ENCODE results near the gene KCNC1.
A peak's percentile ranks its signal among the peaks of the same experiment; 100 is the strongest.

The KCNC1 gene

GRCh38 chr11:17734418-17734911 lies at the start of gene KCNC1:
Gene KCNC1 (plus strand): TSS chr11:17734781. CDS start chr11:17736003, 1,222 bp downstream.
- DNase-seq, result peak; percentile 71

GRCh38 chr11:17686231-17686980 lies 48.2 kb upstream of the KCNC1 start:
- no peak for DNase-seq

- DNase-seq, result no peak
Measured at GRCh38 chr11:17687946-17688670, 46.5 kb upstream of the KCNC1 start.

- DNase-seq, result no peak
Measured at GRCh38 chr11:17691550-17691949, 43.0 kb upstream of the KCNC1 start.

GRCh38 chr11:17691976-17692375 lies 42.6 kb upstream of the KCNC1 start:
- no peak for DNase-seq

- no peak for DNase-seq
Measured at GRCh38 chr11:17692931-17693330, 41.6 kb upstream of the KCNC1 start.

- DNase-seq, result no peak
Measured at GRCh38 chr11:17693531-17693930, 41.0 kb upstream of the KCNC1 start.

GRCh38 chr11:17694494-17695110 lies 40.0 kb upstream of the KCNC1 start:
- no peak for DNase-seq

- no peak for DNase-seq
Measured at GRCh38 chr11:17695454-17696441, 38.8 kb upstream of the KCNC1 start.

GRCh38 chr11:17696741-17697140 lies 37.8 kb upstream of the KCNC1 start:
- DNase-seq, result no peak

GRCh38 chr11:17697175-17697949 lies 37.2 kb upstream of the KCNC1 start:
- DNase-seq, result no peak

GRCh38 chr11:17699147-17700114 lies 35.1 kb upstream of the KCNC1 start:
- DNase-seq, result no peak

- no peak for DNase-seq
Measured at GRCh38 chr11:17700991-17701390, 33.6 kb upstream of the KCNC1 start.

GRCh38 chr11:17702876-17703275 lies 31.7 kb upstream of the KCNC1 start:
- no peak for DNase-seq

GRCh38 chr11:17703951-17704350 lies 30.6 kb upstream of the KCNC1 start:
- no peak for DNase-seq

- no peak for DNase-seq
Measured at GRCh38 chr11:17707830-17708229, 26.8 kb upstream of the KCNC1 start.

GRCh38 chr11:17711836-17712235 lies 22.7 kb upstream of the KCNC1 start:
- no peak for DNase-seq

GRCh38 chr11:17713851-17714250 lies 20.7 kb upstream of the KCNC1 start:
- DNase-seq, result no peak

- DNase-seq, result no peak
Measured at GRCh38 chr11:17714356-17714854, 20.2 kb upstream of the KCNC1 start.

- DNase-seq, result no peak
Measured at GRCh38 chr11:17714870-17715269, 19.7 kb upstream of the KCNC1 start.

Measured in NCI-H2227 treated with DMSO at 0.1 percent for 48 hours (cell line).